ENCODE results near the gene POR.
"Not testable (repeated sequence)": the region's sequence is repeated elsewhere in the genome, so short reads cannot be mapped to it uniquely, and the experiment has no call there.

GRCh38 chr7:75883265-75883824 is 31.6 kb upstream of the POR start:
- TF ChIP-seq, protein P1, sequence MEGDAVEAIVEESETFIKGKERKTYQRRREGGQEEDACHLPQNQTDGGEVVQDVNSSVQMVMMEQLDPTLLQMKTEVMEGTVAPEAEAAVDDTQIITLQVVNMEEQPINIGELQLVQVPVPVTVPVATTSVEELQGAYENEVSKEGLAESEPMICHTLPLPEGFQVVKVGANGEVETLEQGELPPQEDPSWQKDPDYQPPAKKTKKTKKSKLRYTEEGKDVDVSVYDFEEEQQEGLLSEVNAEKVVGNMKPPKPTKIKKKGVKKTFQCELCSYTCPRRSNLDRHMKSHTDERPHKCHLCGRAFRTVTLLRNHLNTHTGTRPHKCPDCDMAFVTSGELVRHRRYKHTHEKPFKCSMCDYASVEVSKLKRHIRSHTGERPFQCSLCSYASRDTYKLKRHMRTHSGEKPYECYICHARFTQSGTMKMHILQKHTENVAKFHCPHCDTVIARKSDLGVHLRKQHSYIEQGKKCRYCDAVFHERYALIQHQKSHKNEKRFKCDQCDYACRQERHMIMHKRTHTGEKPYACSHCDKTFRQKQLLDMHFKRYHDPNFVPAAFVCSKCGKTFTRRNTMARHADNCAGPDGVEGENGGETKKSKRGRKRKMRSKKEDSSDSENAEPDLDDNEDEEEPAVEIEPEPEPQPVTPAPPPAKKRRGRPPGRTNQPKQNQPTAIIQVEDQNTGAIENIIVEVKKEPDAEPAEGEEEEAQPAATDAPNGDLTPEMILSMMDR (conservative IDR thresholded peaks at IDR 0.05 in 1 of 2, IDR thresholded peaks at IDR 0.05 in 1 of 2; ENCODE audit: extremely low read depth in 1 of 2, insufficient read depth in 1 of 2, low read depth in 1 of 2, low read length in 2 of 2), result not testable (repeated sequence)
- not testable (repeated sequence) for TF ChIP-seq EZH2 (IDR thresholded peaks at IDR 0.05; ENCODE audit: borderline replicate concordance, low read length)
